DMS153 (cell line): ENCODE results near the gene IRF2.

Source experiments
- DNase-seq: peaks from one replicate; lab custom pipeline; 2025; lab: John Stamatoyannopoulos, UW

IRF2 gene

GRCh38 chr4:184409502-184409901 is 64.8 kb downstream of the IRF2 start:
- DNase-seq, result no peak

- DNase-seq, result no peak
These were observed 65.7 kb downstream of the IRF2 start for GRCh38 chr4:184408684-184409081.

GRCh38 chr4:184408021-184408683 is 66.2 kb downstream of the IRF2 start:
- no peak for DNase-seq

- no peak for DNase-seq
These were observed 67.4 kb downstream of the IRF2 start for GRCh38 chr4:184406958-184407391.

- no peak for DNase-seq
These were observed 70.3 kb downstream of the IRF2 start for GRCh38 chr4:184404047-184404446.

GRCh38 chr4:184403384-184403781 is 71.0 kb downstream of the IRF2 start:
- DNase-seq, result no peak

- DNase-seq, result no peak
These were observed 71.5 kb downstream of the IRF2 start for GRCh38 chr4:184402740-184403383.

GRCh38 chr4:184402239-184402638 is 72.1 kb downstream of the IRF2 start:
- no peak for DNase-seq

GRCh38 chr4:184401397-184402171 is 72.8 kb downstream of the IRF2 start:
- DNase-seq, result no peak

GRCh38 chr4:184400891-184401290 is 73.5 kb downstream of the IRF2 start:
- DNase-seq, result no peak

GRCh38 chr4:184400375-184400870 is 73.9 kb downstream of the IRF2 start:
- no peak for DNase-seq

GRCh38 chr4:184399512-184399908 is 74.8 kb downstream of the IRF2 start:
- DNase-seq, result no peak

GRCh38 chr4:184398741-184399511 is 75.4 kb downstream of the IRF2 start:
- no peak for DNase-seq

GRCh38 chr4:184397516-184398163 is 76.7 kb downstream of the IRF2 start:
- no peak for DNase-seq

- no peak for DNase-seq
These were observed 77.5 kb downstream of the IRF2 start for GRCh38 chr4:184396570-184397515.

GRCh38 chr4:184395971-184396391 is 78.4 kb downstream of the IRF2 start:
- no peak for DNase-seq

- no peak for DNase-seq
These were observed 78.9 kb downstream of the IRF2 start for GRCh38 chr4:184395451-184395917.

- DNase-seq, result no peak
These were observed 81.4 kb downstream of the IRF2 start for GRCh38 chr4:184392748-184393559.

- no peak for DNase-seq
These were observed 82.0 kb downstream of the IRF2 start for GRCh38 chr4:184392316-184392715.
